ENCODE data around the gene POC1A.
"Not testable (repeated sequence)": the region's sequence is repeated elsewhere in the genome, so short reads cannot be mapped to it uniquely, and the experiment has no call there.

POC1A gene

DNA sequence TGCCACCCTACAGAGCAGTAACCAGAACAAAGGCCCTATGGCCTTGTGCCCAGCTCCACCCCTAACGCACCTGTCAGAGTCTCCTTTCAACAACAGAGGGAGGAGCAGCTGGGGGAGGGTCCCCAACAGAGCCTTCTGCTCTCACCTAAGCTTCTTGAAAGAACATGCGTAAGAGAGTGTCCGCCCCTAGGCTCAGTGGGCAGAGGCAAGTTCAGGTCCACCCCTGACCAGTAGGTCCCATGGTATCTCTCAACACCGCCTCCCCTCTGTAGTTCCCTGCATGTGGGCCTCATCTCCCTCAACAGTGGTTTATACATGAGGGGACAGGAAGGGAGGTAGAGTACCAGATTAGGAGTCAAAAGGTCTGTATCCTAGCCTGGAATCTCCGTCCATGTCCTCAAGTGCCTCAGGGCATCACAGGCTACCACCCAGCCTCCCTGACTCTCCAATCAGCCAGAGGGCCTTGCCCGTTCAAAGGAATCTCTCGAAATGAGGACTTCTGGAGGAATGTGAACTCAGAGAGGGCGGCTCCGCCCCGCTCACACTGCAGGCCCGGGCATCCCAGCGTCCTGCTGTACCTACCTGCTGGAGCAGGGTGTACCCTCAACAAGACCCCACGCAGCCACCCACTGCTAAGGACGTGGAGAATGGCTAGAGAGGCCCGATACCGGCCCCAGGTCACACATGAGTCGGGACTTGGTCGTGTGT is 680 bp downstream of the POC1A start:
- no peak for DNase-seq

DNA sequence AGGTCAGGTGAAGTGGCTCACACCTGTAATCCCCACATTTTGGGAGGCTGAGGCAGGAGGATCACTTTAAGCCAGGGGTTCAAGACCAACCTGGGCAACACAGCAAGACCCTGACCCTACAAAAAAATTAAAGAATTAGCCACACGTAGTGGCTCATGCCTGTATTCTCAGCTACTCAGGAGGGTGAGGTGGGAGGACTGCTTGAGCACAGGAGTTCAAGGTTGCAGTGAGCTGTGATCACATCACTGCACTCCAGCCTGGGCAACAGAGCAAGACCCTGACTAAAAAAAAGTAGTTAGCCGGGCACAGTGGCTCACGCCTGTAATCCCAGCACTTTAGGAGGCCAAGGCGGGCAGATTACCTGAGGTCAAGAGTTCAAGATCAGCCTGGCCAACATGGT is 2.2 kb downstream of the POC1A start:
- not testable (repeated sequence) for DNase-seq

- DNase-seq: no peak
These were observed 3.4 kb downstream of the POC1A start for GRCh38 chr3:52150860-52151259.

- DNase-seq: no peak
These were observed 3.9 kb downstream of the POC1A start for GRCh38 chr3:52150357-52150756.

GRCh38 chr3:52149726-52150125 is 4.5 kb downstream of the POC1A start:
- DNase-seq: no peak

DNA sequence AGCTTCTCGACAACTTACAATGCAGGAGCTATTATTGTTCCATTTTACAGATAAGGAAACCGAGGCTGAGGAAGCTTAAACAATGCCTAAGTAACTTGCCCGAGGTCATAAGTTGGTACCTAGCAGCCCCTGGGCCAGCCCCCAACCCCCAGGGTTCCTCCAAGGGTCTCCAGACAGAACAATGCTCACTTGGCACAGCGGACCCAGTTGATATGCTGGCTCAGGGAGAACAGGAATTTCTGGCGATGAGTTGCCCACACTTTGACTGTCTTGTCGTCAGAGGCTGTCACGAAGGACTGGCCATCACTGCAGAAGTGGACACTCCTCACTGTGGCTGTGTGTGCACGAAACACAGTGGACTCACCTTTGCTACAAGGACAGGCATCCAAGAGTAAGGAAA is 5.2 kb downstream of the POC1A start:
- DNase-seq: no peak

DNA sequence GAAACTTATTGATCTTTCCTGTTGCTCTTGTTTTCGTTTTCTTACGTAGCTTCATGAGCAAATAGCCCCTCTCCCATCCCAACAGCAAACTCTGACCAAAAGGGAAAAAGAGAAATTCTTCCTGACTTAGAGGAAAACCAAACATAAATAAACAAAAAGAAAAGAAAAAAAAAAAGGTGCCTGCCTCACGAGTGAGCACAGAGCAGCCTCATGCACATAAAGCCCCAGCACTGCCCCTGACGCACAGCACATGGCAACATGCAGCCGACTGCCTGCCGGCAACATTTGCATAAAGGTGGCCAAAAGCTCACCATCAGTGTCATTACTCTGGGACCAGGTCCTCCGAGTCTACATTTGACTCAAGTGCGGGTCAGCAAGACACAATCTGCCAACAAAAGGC is 6.4 kb downstream of the POC1A start:
- DNase-seq: no peak

- no peak for DNase-seq
These were observed 7.4 kb downstream of the POC1A start for GRCh38 chr3:52146811-52147210.

- DNase-seq: no peak
These were observed 8.0 kb downstream of the POC1A start for GRCh38 chr3:52146189-52146588.

DNA sequence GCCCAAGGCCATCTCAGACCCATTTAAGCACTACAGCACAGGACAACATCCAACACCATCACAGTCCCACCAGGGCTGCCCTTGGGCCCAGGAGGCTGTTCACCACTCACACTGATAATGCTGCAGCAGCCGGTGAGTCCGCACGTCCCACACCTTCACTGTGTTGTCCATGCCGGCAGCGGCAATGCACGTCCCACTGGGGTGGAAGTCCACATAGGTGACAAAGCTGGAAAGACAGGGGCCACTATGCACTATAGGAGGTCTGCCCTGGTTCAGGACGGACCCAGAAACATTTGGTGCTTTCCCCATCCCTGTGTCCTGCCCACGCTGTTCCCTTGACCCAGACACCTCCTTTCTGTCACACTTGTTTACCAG is 8.5 kb downstream of the POC1A start:
- no peak for DNase-seq

- no peak for DNase-seq
These were observed 9.2 kb downstream of the POC1A start for GRCh38 chr3:52144796-52145735.

DNA sequence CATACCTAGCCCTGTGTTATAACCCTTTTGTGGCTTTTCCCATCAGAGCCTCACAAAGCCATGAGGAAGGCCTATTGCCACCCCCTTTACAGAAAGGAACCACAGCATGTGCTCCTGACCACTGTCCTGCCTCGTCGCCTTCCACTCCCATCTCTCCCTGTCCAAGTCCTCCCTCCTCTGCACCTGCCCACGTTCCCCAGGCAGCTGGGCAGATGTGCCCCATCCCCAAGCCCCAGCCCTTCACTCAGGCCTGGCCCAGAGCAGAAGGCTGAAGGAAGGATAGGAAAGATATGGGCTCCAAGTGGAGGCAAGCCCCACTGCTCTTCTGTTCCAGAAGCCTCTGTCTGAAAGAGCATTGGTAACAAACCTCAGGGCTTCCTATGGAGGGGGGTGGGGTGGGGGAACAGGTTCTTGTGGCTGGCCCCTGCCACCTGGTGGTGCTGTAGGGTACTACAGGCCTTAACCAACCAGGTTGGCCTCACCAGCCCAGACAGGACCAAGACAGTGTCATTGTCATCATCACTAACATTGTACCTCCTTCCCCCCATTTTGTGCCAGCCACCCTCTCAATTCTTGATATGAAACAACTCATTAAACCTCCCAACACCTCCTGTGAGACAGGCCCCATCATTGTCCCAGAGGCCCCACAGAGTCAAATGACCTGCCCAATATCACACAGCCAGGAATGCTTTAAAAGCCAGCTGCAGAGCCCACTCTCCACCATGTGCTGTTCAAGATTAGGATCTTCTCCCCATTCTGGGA is 10.0 kb downstream of the POC1A start:
- peak in 53 of 56 donors; percentile 12 to 91 (median 68) for DNase-seq

- no peak for DNase-seq
These were observed 10.6 kb downstream of the POC1A start for GRCh38 chr3:52143616-52144015.

DNA sequence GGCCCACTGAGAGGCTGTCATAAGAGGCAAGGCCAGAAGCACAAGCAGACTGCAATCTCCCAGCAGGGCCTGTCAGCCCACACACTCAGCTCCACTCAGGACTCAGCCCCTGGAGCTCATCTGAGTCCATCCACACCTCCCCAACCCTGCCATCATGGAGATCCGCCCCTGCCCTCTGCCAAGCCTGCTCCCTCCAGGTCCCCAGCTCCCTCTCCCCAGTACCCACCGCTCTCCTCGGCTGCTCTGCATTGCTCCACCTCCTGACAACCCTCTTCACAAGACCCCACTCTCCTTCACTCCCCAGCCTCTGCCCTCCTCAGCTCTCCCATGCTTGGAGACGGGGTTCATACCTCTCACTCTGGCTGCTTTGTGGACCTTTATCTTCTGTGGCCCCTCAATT is 11.1 kb downstream of the POC1A start:
- DNase-seq: no peak

DNA sequence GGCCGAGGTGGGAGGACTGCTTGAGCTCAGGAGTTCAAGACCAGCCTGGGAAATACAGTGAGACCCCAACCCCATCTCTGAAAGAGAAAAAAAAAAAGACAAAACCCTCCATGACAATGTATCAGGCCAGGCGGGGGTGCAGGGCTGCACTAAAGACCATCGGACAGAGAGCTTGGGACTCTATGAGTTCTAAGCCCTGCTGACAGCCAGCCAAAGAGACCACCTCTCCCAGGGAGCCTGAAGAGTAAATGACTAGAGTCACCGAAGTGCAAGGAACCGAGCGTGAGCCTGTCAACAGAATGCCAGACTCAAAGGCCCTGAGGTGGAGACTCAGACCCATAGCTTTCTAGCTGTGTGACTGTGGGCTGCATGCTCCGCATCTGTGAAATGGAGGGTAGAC is 12.5 kb downstream of the POC1A start:
- no peak for DNase-seq

GRCh38 chr3:52140769-52141168 is 13.5 kb downstream of the POC1A start:
- DNase-seq: no peak

DNA sequence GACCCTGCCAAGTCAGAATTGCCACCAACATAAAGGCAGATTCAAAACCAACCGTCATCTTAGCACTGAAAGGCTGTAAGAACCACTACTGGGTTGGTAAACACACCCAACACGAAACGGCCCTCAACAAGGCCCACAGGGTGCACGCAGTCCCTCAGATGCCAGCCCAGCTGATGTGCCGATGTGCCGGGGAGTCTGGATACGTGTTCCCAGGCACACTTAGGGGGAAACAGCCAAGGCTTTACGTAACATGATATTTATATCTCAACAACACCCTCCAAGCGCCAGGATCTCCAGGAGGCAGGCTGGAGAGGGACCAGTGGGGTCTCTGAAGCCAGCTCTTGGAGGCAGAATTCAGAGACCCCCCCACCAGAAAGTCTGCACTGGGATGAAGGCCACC is 14.2 kb downstream of the POC1A start:
- DNase-seq: no peak

- DNase-seq: no peak
These were observed 16.9 kb downstream of the POC1A start for GRCh38 chr3:52137311-52137710.

- peak in 3 of 56 donors; percentile 6 to 10 (median 9) for DNase-seq
These were observed 17.7 kb downstream of the POC1A start for GRCh38 chr3:52136513-52136912.

GRCh38 chr3:52135332-52135731 is 18.9 kb downstream of the POC1A start:
- peak in 1 of 56 donors; percentile 7 for DNase-seq

GRCh38 chr3:52134761-52135160 is 19.5 kb downstream of the POC1A start:
- no peak for DNase-seq

DNA sequence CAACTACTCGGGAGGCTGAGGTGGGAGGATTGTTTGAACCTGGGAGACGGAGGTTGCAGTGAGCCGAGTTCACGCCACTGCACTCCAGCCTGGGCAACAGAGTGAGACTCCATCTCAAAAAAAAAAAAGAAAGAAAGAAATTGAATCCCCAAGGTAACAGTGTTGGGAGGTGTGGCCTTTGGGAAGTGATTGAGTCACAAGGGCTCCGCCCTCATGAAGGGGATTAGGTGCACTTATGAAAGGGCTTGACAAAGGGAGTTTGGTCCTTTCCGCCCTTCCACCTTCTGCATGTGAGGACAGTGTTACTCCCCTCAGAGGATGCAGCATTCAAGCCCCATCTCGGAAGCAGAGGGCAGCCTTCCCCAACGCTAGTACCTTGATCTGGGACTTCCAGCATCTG is 21.3 kb downstream of the POC1A start:
- no peak for DNase-seq
